Measurements from ENCODE around the gene HECW1.
"Not testable (repeated sequence)": the region's sequence is repeated elsewhere in the genome, so short reads cannot be mapped to it uniquely, and the experiment has no call there.

Gene HECW1

GRCh38 chr7:43309706-43310022 is 197.2 kb downstream of the HECW1 start:
- DNase-seq (ENCODE audit: low spot score): no peak

- DNase-seq (ENCODE audit: low spot score): no peak
Measured at GRCh38 chr7:43311052-43311451, 198.6 kb downstream of the HECW1 start.

DNA sequence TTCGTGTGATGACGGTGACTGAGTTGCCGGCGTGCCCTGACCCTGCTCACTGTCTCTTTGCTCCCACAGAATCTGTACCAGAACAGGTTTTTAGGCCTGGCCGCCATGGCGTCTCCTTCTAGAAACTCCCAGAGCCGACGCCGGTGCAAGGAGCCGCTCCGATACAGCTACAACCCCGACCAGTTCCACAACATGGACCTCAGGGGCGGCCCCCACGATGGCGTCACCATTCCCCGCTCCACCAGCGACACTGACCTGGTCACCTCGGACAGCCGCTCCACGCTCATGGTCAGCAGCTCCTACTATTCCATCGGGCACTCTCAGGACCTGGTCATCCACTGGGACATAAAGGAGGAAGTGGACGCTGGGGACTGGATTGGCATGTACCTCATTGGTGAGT is 199.2 kb downstream of the HECW1 start:
- no peak for DNase-seq (ENCODE audit: low spot score)

- DNase-seq (ENCODE audit: low spot score): no peak
Measured at GRCh38 chr7:43313628-43314378, 201.4 kb downstream of the HECW1 start.

- DNase-seq (ENCODE audit: low spot score): no peak
Measured at GRCh38 chr7:43314379-43315158, 202.1 kb downstream of the HECW1 start.

- DNase-seq (ENCODE audit: low spot score): no peak
Measured at GRCh38 chr7:43317075-43317474, 204.6 kb downstream of the HECW1 start.

GRCh38 chr7:43318188-43318770 is 205.8 kb downstream of the HECW1 start:
- DNase-seq (ENCODE audit: low spot score): no peak

DNA sequence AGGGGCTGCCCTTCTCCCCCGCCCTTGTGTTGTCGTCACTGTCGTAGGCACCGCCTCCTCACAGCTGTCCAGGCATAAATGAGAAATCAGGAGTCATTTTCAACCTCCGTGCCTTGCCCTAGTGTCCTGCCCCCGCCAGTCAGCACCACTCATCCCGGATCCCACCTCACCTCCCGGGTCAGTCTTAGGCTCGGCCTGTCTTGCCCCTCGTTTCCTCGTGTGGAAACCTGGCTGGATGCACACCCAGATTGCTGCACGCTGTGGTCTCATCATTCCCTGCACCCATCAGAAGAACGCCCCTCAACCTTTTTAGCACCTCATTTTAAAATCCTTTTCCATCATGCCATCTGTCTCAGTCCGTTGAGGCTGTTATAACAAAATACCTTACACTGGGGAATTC is 213.1 kb downstream of the HECW1 start:
- DNase-seq (ENCODE audit: low spot score): no peak

- no peak for DNase-seq (ENCODE audit: low spot score)
Measured at GRCh38 chr7:43328336-43328735, 215.9 kb downstream of the HECW1 start.

GRCh38 chr7:43328785-43329380 is 216.4 kb downstream of the HECW1 start:
- DNase-seq (ENCODE audit: low spot score): no peak

DNA sequence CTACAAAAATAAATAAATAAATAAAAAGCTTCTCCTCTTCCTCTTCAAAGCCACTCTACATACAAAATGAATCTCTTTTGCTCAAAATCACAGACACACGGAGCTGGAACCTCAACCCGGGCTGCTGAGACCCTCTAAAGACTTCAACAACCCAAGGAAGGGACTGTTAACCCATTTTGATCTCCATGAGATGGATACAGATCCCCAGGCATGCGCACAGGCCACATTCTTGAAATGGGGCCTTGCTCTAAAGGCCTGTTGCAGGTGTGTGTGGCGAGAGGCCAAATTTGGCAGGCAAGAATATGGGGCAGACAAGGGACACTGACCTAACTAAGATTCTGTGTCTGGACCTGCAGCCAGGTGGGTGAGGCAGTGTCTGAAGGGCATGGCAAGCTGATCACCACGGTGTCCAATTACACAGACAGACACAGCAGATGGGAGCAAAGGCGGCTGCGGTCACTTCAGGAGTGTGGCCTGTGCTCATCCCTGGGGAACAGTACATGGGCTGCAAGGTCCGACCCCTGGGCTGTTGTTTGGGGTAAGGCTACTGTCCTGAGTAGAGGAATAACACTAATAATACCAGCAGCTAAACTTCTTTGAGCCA is 219.8 kb downstream of the HECW1 start:
- no peak for DNase-seq (ENCODE audit: low spot score)

DNA sequence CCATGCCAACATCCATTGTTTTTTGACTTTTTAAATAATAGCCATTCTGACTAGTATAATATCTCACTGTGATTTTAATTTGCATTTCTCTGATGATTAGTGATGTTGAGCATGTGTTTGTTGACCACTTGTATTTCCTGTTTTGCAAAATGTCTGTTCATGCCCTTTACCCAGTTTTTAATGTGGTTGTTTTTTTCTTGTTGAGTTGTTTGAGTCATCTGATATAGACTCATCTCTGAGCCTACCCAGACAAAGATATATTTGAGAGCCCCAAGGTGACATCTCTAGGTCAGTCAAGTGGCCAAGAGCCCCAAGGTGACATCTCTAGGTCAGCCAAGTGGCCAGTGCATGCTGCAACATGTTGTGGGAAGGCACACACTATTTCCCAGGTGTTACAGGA is 224.7 kb downstream of the HECW1 start:
- DNase-seq (ENCODE audit: low spot score): no peak

DNA sequence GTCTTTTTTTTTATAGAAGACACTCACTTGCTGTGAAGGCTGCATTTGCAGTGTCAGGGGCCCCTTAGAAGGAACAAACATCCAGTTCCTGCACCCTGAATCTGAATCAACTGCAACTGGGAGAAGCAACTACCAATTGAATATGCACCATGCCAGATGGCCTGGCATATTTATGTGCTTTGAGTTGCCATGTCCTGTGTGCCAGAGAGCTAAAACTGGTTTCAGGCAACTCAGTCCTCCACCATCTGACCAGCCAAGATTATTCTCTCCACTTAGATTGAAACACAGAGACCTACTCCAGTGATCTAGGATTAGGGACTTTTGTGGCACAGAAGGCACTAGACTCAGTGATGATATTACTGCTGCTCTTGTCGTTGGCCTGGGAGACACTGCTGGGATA is 225.4 kb downstream of the HECW1 start:
- DNase-seq (ENCODE audit: low spot score): no peak

DNA sequence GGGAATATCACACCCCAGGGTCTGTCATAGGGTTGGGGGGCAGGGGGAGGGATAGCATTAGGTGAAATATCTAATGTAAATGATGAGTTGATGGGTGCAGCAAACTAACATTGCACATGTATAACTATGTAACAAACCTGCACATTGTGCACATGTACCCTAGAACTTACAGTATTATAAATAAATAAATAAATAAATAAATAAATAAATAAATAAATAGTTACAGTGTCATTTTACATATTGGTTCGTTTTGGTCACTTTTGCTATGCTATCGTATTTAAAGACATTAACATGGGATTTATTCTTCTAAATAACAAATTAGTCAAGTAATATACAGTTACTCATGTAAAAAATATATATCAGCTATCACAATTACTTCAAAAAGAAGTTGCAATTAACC is 228.7 kb downstream of the HECW1 start:
- DNase-seq (ENCODE audit: low spot score): no peak

- DNase-seq (ENCODE audit: low spot score): not testable (repeated sequence)
Measured at GRCh38 chr7:43343417-43343816, 231.0 kb downstream of the HECW1 start.

DNA sequence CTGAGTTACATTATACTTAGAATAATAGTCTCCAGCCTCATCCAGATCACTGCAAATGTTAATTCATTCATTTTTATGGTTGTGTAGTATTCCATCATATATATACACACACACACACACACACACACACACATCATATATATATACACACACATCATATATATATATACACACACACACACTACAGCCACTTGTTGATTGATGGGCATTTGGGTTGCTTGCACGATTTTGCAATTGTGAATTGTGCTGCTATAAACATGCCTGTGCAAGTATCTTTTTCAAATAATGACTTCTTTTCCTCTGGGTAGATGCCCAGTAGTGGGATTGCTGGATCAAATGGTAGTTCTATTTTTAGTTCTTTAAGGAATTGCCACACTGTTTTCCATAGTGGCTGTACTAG is 233.2 kb downstream of the HECW1 start:
- not testable (repeated sequence) for DNase-seq (ENCODE audit: low spot score)

DNA sequence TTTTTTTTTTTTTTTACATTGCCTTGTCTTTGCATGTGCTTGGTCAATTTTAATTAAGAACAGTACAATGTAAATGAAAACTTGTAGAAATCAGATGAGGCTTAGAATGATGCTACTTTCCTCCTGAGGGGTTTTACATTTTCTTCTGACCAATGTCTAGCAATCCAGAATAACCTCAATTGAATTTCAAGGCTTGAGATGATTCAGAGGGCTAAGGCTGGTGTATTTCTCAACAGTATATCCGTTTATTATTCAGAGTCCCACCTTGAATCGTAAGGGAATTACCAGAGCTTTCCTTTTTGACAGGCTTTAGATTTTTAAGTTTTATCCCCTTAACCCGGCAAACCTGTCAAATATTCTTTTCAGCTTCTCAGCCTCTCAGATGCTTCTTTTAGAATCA is 239.2 kb downstream of the HECW1 start:
- DNase-seq (ENCODE audit: low spot score): no peak

DNA sequence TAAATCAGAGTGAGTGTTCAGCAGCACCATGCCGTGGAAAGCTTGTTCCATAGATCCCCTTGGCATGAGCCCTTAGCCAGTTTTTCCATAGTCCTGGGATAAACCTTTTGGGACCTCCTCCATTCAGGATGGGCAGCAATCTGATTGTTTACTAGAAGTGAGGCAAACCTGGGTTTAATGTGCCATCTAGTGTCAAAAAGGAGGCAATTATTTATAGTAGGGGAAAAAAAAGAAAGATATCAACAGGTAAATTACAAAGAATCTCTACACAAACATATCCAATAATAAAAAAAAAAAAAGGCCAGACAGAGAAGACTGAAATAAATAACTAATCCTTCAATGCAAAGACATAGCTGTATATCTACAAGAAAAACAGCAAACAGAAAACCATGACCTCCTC is 241.5 kb downstream of the HECW1 start:
- no peak for DNase-seq (ENCODE audit: low spot score)

- no peak for DNase-seq (ENCODE audit: low spot score)
Measured at GRCh38 chr7:43362652-43363034, 250.2 kb downstream of the HECW1 start.

- DNase-seq (ENCODE audit: low spot score): no peak
Measured at GRCh38 chr7:43363035-43363791, 250.8 kb downstream of the HECW1 start.

DNA sequence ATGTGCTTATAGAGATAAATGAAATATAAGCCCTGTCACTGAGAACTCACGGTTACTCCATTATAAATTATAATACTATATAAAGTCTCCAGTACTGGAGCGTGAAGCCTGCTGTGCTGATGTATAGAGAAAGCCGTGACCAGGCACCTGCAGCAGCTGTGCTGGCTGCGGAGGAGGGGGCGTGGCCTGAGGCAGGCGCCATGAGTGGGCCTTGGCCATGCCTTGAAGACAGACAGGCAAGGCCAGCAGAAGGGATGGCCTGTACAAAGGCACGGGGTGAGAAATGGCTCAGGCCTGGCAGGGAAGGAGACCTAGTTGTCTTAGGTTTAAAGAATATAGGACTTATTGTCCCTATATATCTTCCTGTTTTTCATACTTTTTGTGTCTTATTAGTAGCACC is 251.9 kb downstream of the HECW1 start:
- DNase-seq (ENCODE audit: low spot score): no peak
